ENCODE data around the gene IGSF21. TPM values are rescaled to one million over a fixed set of nuclear protein-coding genes. Genes with fewer than 3 reads are reported as not detected.

Gene IGSF21
- total RNA-seq, 4 donors from 2014 or later, result 0.11 to 2.6 (median 0.69) TPM

DNA sequence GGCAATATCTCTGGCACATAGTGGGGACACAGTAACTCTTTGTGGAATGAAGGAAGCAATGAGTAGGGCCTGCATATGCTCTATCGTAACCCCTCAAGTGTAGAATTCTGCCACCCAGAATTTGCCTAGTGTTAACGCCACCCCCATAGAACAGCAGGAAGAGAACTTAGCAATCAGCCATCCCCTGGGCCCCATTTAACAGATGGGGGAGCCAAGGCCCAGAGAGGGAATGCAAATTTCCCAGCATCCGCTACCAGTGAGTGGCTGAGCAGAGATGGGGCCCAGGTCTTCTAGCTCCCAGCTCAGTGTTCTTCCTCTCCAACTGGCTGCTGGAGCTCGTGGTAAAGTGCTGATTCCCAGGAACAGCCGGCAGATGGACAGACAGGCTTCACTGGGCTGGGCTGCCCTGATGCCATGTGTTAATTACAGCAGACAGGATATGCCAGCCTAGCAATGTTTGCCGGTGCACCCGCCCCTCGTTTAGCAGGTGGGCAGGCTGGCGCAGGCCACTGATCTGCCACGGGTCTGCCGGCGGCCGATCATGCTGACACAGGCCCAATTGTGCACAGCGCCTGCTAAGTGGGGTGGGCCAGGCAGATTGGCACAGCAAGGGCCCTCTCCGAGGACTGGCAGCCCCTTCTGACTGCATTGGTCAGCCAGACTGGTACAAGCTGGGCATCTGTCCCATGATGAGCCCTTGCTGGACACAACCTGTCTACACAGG lies 171.9 kb downstream of the IGSF21 start:
- no peak overlapping the region for H3K27ac ChIP-seq
- H3K36me3 ChIP-seq, result no peaks in the 10 kb centered on the region
- peaks cover 2% of the 10 kb centered on the region in 2 donors for H3K4me1 ChIP-seq
- no peak overlapping the region for H3K4me3 ChIP-seq (replicated peaks in 1 of 3)
- TF ChIP-seq POLR2A (IDR thresholded peaks at IDR 0.05), result no peak
- 86 to 100% methylated on average over 3 to 8 of the region's 15 CpGs for WGBS, 2 donors
- intact Hi-C loops (cut with DNase I), result no loop called here
- no peaks in the 10 kb centered on the region for H3K27me3 ChIP-seq
- no peaks in the 10 kb centered on the region for H3K9me3 ChIP-seq
- no peak for DNase-seq

DNA sequence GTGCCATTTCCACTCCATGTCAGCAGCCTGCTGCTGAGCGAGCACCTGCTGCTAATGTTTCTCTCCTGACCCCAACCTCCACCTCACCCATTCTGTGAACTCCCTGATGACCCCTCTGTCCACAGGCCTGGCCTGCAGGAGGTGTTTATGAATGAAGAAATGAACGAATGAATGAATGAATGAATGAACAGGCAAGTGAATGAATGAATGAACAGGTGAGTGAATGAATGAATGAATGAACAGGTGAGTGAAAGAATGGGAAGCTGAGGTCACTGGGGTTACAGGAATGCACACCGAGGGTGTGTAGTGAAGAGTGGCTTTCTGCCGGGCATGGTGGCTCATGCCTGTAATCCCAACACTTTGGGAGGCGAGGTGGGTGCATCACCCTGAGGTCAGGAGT lies 173.4 kb downstream of the IGSF21 start:
- H3K27me3 ChIP-seq, result no peaks in the 10 kb centered on the region
- TF ChIP-seq, protein P1, sequence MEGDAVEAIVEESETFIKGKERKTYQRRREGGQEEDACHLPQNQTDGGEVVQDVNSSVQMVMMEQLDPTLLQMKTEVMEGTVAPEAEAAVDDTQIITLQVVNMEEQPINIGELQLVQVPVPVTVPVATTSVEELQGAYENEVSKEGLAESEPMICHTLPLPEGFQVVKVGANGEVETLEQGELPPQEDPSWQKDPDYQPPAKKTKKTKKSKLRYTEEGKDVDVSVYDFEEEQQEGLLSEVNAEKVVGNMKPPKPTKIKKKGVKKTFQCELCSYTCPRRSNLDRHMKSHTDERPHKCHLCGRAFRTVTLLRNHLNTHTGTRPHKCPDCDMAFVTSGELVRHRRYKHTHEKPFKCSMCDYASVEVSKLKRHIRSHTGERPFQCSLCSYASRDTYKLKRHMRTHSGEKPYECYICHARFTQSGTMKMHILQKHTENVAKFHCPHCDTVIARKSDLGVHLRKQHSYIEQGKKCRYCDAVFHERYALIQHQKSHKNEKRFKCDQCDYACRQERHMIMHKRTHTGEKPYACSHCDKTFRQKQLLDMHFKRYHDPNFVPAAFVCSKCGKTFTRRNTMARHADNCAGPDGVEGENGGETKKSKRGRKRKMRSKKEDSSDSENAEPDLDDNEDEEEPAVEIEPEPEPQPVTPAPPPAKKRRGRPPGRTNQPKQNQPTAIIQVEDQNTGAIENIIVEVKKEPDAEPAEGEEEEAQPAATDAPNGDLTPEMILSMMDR (IDR thresholded peaks at IDR 0.05), result no peak
- TF ChIP-seq POLR2A (IDR thresholded peaks at IDR 0.05), result no peak
- no peak overlapping the region for H3K27ac ChIP-seq
- no peaks in the 10 kb centered on the region for H3K9me3 ChIP-seq
- H3K4me3 ChIP-seq (replicated peaks in 1 of 3), result no peak overlapping the region
- WGBS, 2 donors, result 69 to 75% methylated on average over 5 of the region's 5 CpGs
- intact Hi-C loops (cut with DNase I), result no loop called here
- peaks cover 4 to 12% of the 10 kb centered on the region in 2 donors for H3K4me1 ChIP-seq
- H3K36me3 ChIP-seq, result no peaks in the 10 kb centered on the region
- no peak for DNase-seq

DNA sequence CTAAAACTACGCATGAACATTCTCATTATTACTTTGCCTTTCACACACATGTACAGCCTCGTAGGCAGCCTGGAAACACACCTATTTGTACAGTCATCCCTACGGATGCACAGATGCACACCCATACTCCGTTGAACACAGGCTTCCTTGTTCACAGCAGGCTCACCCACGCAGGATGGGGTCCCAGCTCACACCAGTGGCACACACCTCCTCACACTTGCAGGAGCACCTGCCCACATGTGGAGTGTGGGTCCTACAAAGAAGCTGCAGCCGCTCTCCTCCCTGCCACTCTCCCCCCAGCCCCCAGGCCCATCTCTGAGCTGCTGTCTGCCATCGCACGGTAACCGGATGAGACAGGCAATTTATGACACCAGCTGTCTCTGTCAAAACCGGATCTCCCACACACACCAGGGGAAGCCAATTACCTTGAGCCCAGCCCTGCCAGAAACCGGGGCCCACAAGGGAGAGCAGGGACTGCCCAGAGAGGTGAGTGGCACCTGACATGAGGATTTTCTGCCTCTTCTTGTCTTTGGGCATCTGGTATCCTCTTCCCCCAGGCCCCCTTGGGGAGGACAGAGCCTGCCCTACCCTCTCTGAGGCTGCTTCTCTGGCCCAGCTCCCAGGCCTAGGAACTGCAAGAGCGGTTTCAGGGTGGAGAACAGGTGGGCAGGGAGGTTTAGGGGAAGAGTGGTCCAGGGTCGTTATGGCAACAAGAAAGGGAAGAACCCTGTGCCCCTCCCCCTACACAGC lies 175.4 kb downstream of the IGSF21 start:
- intact Hi-C loops (cut with DNase I), result no loop called here
- Histone ChIP-seq H3K36me3 (no peaks in the 10 kb centered on the region), H3K27me3 (no peaks in the 10 kb centered on the region), H3K27ac (no peak overlapping the region), H3K4me1 (peaks cover 4 to 12% of the 10 kb centered on the region in 2 donors), H3K4me3 (replicated peaks in 1 of 3) (no peak overlapping the region), H3K9me3 (no peaks in the 10 kb centered on the region)
- TF ChIP-seq, protein P1 (IDR thresholded peaks at IDR 0.05), result no peak
- TF ChIP-seq POLR2A (IDR thresholded peaks at IDR 0.05), result no peak
- no peak for DNase-seq
- 61 to 72% methylated on average over 7 to 13 of the region's 13 CpGs for WGBS, 2 donors

DNA sequence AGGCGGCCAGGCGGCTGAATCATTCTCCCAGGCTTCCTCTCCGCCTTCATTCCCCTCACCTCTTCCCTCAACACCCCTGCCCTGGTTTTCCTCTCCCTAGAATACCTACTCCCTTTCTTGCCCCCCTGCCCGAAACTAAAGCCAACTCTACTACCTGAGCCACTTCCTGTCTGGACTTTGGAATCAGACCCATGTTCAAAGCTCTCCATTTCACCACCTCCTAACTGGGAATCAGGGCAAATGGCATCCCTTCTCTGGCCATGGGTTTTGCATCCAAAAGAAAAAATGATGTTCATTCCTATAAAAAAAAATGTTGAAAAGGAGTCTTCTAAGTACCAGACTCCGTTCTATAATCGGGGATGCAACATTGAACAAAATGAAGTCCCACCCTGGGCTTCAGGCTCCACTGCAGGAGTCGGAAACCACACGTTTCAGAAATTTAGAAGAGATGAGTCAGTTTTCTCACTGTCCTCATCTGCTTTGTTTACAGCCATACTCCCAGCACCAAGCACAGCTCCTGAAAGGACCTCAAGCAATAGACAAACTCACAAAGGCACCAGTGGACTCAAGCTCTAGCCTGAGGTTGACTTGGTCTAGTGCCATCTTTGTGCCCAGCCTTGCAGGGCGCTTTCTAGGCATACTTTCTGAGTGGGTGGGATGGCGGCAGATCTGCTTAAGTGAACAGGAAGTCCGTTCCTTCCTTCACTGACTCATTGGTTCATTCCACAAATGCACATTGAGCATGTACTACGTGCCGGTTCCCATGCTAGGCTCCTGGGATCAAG lies 176.2 kb downstream of the IGSF21 start:
- Histone ChIP-seq H3K27me3 (no peaks in the 10 kb centered on the region), H3K27ac (no peak overlapping the region), H3K9me3 (no peaks in the 10 kb centered on the region), H3K4me1 (peaks cover 4 to 12% of the 10 kb centered on the region in 2 donors), H3K4me3 (replicated peaks in 1 of 3) (no peak overlapping the region), H3K36me3 (no peaks in the 10 kb centered on the region)
- intact Hi-C loops (cut with DNase I), result no loop called here
- TF ChIP-seq, protein P1 (IDR thresholded peaks at IDR 0.05), result no peak
- no peak for TF ChIP-seq POLR2A (IDR thresholded peaks at IDR 0.05)
- DNase-seq, result no peak
- whole genome bisulfite sequencing, 2 donors, result 69 to 75% methylated on average over 13 of the region's 13 CpGs

DNA sequence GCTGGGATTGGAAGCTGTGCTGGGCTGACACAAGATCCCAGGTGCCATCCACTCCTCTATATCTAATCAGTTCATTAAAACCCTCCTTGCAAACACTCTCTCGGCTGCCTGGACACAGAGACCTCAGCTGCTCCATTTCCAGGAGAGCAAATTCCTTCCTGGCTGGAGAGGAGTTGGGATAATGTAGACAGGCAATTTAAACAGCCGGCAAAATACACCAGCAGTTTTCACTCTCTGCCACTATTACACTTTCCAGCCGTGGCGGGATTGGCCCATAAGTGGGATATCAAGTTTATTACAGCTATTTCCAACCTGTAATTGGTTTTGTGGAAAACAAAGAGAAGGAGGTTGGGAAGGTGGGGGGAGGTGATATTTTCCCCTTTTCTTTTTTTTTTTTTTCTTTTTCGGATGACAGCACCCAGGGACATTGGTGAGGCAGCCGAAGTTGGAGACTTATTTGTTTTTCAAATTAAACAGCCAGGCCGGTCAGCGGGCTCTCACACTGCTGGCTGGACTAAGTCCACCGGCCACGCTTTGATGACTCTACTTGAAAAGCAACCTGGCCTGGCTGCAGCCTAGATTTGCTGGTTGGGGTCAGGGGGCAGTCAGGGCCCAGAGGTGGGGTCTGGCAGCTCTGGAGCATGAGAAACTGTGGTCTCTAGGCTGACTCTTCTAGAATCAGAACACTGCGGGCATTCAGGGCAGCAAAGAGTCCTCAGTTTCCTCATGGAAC lies 177.4 kb downstream of the IGSF21 start:
- Histone ChIP-seq H3K27ac (no peak overlapping the region), H3K4me3 (replicated peaks in 1 of 3) (no peak overlapping the region), H3K36me3 (no peaks in the 10 kb centered on the region), H3K27me3 (no peaks in the 10 kb centered on the region), H3K4me1 (peaks cover 4 to 12% of the 10 kb centered on the region in 2 donors), H3K9me3 (no peaks in the 10 kb centered on the region)
- intact Hi-C loops (cut with DNase I), result no loop called here
- WGBS, 2 donors, result 19 to 26% methylated on average over 11 of the region's 11 CpGs
- TF ChIP-seq POLR2A (IDR thresholded peaks at IDR 0.05), result no peak
- TF ChIP-seq, protein P1 (IDR thresholded peaks at IDR 0.05), result no peak
- DNase-seq, result peak; percentile 66 to 74

Data from thyroid gland (tissue), 4 donors.